AG04450 (cell line): ENCODE results near the gene NMT1. TPM values are rescaled to one million over a fixed set of nuclear protein-coding genes. Genes with fewer than 3 reads are reported as not detected.
A peak's percentile ranks its signal among the peaks of the same experiment; 100 is the strongest.

ENCODE experiments used
- CTCF ChIA-PET: fragments of 300-600, 350-600 bp; formaldehyde crosslinking; extraction: SDS; loops from one replicate; lab custom pipeline; 2022; ENCODE audit warnings: antibody characterized with exemption, inconsistent platforms; lab: Charles Lee
- POLR2A ChIA-PET: fragments of 350-600 bp; formaldehyde crosslinking; extraction: SDS; loops from one replicate; lab custom pipeline; 2021; ENCODE audit warnings: antibody characterized with exemption, inconsistent platforms; lab: Yijun Ruan, JAX
- DNase-seq: peaks from one replicate; pipeline ENCODE4 v3.0.0-alpha.2; 2011; ENCODE audit warnings: low read depth, low spot score
- H3K27ac ChIP-seq: one replicate; pipeline ENCODE4 v1.5.1; 2012; ENCODE audit warnings: low read depth, low read length, control low read depth
- H3K27me3 ChIP-seq: one replicate; pipeline ENCODE4 v1.6.0; 2012; ENCODE audit warnings: low read length; ENCODE audit not compliant: control insufficient read depth, insufficient read depth
- H3K4me3 ChIP-seq: 2 replicates; pipeline ENCODE4 v1.5.1; 2011; ENCODE audit warnings: mild to moderate bottlenecking, low read depth, low read length, control low read depth
- H3K9me3 ChIP-seq: 2 replicates; pipeline ENCODE4 v1.5.1; 2012; ENCODE audit warnings: low read length; ENCODE audit not compliant: control insufficient read depth, insufficient read depth
- polyA plus RNA-seq: library from polyadenylated mRNA; depleted of rRNA; stranded (reverse); fragments of >200 nt; gene quantifications from 2 replicates; pipeline ENCODE4 v1.2.3, GENCODE V29; 2011
- TF ChIP-seq, protein P1 (sequence below): IDR thresholded peaks from 2 replicates; pipeline ENCODE4 v1.5.1; 2011; ENCODE audit warnings: low read depth, low read length, control low read depth, inconsistent platforms

NMT1 gene
- polyA plus RNA-seq, 1 experiment = 63.6 TPM

DNA sequence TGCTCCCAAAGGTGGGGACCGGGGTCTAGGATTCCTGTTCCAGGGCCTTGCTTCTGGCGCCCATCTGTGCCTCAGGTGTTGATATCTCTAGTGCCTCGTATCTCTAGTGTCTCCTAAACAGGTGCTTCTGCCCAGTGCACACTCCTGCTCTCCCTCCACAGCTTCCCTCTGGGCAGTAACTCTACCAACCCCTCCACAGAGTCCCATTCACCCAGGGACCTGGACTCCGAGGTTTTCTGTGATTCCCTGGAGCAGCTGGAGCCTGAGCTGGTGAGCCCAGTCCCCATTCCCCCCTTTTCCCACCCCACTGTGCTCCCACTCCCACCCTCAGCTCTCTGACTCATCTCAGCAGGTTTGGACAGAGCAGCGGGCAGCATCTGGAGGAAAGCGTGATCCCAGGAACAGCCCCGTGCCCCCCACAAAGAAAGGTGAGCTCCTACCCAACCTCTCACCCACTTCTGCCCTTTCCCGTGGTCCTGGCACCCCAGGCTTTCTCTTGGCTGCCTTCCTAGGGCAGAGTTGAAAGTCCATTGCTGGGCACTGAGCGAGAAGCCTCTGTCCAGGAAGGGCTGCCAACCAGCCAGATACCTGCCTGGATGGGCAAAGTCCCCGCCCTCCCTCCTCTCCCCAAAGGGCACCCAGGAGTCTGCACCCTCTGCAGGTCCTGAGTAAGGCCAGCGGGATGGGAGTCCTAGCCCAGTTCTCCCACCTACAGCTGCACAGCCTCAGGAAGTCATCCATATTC lies 76.6 kb downstream of the NMT1 start:
- DNase-seq = no peak
- Histone ChIP-seq H3K27ac (no peak overlapping the region), H3K27me3 (no peaks in the 10 kb centered on the region), H3K4me3 (no peak overlapping the region), H3K9me3 (no peaks in the 10 kb centered on the region; the same call in 1 of the 2 replicates)
- POLR2A ChIA-PET = interaction anchor here (0.6 to 1.3 kb wide), 2 partner anchors 11 to 49 kb away, joined by 3 to 4 read pairs; partner anchors contain the start of gene HEXIM1
- TF ChIP-seq, protein P1, sequence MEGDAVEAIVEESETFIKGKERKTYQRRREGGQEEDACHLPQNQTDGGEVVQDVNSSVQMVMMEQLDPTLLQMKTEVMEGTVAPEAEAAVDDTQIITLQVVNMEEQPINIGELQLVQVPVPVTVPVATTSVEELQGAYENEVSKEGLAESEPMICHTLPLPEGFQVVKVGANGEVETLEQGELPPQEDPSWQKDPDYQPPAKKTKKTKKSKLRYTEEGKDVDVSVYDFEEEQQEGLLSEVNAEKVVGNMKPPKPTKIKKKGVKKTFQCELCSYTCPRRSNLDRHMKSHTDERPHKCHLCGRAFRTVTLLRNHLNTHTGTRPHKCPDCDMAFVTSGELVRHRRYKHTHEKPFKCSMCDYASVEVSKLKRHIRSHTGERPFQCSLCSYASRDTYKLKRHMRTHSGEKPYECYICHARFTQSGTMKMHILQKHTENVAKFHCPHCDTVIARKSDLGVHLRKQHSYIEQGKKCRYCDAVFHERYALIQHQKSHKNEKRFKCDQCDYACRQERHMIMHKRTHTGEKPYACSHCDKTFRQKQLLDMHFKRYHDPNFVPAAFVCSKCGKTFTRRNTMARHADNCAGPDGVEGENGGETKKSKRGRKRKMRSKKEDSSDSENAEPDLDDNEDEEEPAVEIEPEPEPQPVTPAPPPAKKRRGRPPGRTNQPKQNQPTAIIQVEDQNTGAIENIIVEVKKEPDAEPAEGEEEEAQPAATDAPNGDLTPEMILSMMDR = no peak
- CTCF ChIA-PET = interaction anchor here (0.6 to 7.0 kb wide), 2 partner anchors 59 to 71 kb away, joined by 5 to 420 read pairs; no protein-coding TSS in a partner anchor

DNA sequence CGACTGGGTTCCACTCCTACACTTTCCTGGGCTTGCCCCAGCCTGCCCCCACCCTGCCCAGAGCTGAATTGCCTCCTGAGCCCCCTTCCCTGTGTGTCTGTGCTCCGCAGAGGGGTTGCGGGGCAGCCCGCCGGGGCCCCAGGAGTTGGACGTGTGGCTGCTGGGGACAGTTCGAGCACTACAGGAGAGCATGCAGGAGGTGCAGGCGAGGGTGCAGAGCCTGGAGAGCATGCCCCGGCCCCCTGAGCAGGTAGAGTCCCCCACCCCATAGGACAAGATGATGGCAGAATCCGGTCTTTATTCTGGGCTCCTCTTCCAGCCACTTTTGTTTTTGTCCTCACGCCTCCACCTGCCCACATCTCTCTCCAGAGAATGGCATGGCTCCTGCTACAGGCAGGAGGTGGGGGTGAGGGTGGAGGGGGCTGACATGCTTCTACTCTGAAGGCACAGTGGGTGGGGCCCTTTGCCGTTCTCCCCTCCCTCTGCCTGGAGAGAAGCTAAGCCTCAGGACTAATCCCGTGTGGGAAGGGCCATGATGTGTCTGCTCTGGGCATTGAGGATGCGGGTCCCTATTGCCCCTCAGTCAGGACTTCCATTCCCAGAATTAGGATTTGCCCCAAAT lies 77.9 kb downstream of the NMT1 start:
- DNase-seq = no peak
- POLR2A ChIA-PET = interaction anchor here (0.5 to 2.5 kb wide), 2 partner anchors 10 to 14 kb away, joined by 4 to 25 read pairs; partner anchors contain the start of gene HEXIM1

DNA sequence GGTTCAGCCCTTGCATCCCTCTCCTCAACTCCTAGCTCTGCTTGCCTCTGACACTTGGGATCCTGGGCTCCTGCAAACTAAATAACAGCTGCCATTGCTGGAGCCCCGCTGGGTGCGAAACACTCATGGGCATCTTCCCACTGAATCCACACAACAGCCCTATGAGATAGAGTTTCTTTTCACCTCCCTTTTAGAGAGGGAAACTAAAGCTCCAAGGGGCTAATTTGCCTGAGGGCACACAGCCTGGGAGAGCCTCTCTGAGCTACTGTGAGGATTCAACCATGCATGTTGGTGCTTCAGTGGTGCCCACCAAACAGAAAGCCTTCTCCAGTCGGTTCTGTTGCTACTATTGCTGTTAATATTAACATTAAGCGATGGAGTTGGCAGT lies 78.4 kb downstream of the NMT1 start:
- CTCF ChIA-PET = interaction anchor here (7.0 kb wide), 1 partner anchor 57 kb away, joined by 420 read pairs; no protein-coding TSS in a partner anchor
- DNase-seq = no peak
- Histone ChIP-seq H3K9me3 (no peaks in the 10 kb centered on the region; the same call in 1 of the 2 replicates), H3K4me3 (no peak overlapping the region), H3K27ac (peak overlapping the region; percentile 31), H3K27me3 (no peaks in the 10 kb centered on the region)
- POLR2A ChIA-PET = interaction anchor here (0.5 to 2.5 kb wide), 3 partner anchors 9 to 56 kb away, joined by 4 to 25 read pairs (median 6); partner anchors contain the start of gene HEXIM1
- TF ChIP-seq, protein P1 = no peak

More for the DNA sequence above, 77.9 kb downstream of the NMT1 start:
- Histone ChIP-seq H3K27me3 (no peaks in the 10 kb centered on the region), H3K4me3 (no peak overlapping the region), H3K27ac (no peak overlapping the region), H3K9me3 (no peaks in the 10 kb centered on the region; the same call in 1 of the 2 replicates)
- TF ChIP-seq, protein P1 = no peak
- CTCF ChIA-PET = interaction anchor here (7.0 kb wide), 1 partner anchor 58 kb away, joined by 420 read pairs; no protein-coding TSS in a partner anchor

DNA sequence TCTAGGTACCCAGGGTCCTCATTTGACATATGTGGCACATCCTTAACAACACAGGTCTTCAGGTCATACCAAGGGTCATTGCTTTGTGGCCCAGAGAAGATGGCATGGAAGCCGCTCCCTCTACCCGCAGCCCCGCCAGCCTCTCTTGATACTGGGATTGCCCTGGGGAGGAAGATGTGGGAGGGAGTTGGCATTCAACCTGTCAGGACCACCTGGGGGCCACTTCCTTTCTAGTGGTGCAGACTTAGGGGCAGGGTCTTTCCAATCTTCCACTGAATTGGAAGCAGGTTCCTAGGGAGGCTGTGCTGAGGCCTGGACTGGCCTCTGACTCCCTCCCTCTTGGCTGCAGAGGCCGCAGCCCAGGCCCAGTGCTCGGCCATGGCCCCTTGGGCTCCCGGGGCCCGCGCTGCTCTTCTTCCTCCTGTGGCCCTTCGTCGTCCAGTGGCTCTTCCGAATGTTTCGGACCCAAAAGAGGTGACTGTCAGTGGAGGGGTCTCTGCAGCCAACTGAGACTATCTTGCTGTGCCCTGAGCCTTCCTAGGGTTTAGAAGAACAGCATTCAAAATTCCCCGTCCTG lies 82.1 kb downstream of the NMT1 start:
- no peak for DNase-seq
- ChIA-PET CTCF (interaction anchor here (1.7 kb wide), 2 partner anchors 8 to 54 kb away, joined by 12 to 35 read pairs; partner anchors contain the start of gene ACBD4), POLR2A (interaction anchor here (0.7 to 1.6 kb wide), 4 partner anchors 8 to 30 kb away, joined by 3 to 10 read pairs (median 8); partner anchors contain the start of gene ACBD4)
- Histone ChIP-seq H3K4me3 (no peak overlapping the region), H3K27me3 (no peaks in the 10 kb centered on the region), H3K27ac (peak overlapping the region; percentile 93), H3K9me3 (no peaks in the 10 kb centered on the region; the same call in 1 of the 2 replicates)
- TF ChIP-seq, protein P1 = no peak
